HG02852 (cell line): ENCODE data around the gene PPP3R1.

Experiments
- ATAC-seq: cut with Tn5 transposase; IDR thresholded peaks from one replicate; pipeline ENCODE4 v1.9.1; 2021; ENCODE audit warnings: mild to moderate bottlenecking, moderate library complexity; ENCODE audit not compliant: unreplicated experiment

PPP3R1 gene

GRCh38 chr2:68157002-68157401 lies 95.3 kb downstream of the PPP3R1 start:
- ATAC-seq, result peak; percentile 30

DNA sequence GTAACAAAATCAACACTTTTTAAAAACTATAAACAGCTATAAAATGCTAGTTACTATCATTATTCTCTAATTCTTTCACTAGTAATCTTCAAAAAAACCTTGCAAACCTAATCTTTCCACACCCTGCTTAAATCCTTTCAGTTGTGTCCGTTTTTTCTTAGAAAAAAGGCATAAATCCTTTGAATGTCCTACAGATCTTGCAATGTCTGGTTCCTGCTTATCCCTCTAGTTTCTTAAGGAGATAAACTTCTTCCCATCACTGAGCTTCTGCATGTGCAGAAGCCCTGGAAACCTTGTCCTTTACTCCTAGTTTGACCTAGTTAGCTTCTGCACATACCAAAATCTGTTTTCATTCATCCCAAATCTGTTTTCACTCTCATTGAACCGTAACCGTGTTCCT lies 95.9 kb downstream of the PPP3R1 start:
- no peak for ATAC-seq

- no peak for ATAC-seq
Measured at GRCh38 chr2:68155618-68156017, 96.7 kb downstream of the PPP3R1 start.

DNA sequence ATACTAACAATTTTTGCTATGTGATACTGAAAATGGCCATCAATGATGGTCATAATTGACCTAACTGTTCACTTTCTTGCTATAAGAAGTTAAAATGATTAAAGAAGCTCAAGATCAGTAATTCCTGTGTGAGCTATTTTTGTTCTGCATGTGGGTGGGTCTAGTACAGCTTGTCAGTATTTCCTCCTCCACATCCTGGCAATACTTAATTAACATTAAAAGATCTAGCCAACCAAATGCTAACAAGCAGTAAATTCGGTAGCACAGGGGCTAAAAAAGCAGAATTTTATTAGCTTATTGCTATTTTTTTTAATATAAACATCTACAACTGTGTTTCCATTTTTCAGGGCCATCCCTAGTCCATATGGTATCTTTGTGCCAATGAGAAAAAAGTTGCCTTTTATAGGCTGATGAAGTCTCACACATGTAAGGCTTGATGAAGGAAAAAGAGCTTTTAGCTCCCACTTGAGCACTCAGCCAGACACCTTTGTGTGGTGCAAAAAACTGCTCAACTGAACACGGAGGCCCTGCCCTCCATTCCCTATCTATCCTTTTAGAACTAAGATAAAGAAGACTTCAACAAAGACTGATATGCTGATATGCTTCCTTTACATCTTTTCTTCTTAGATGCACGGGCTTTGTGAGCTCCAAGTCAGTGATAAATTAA lies 99.5 kb downstream of the PPP3R1 start:
- no peak for ATAC-seq

DNA sequence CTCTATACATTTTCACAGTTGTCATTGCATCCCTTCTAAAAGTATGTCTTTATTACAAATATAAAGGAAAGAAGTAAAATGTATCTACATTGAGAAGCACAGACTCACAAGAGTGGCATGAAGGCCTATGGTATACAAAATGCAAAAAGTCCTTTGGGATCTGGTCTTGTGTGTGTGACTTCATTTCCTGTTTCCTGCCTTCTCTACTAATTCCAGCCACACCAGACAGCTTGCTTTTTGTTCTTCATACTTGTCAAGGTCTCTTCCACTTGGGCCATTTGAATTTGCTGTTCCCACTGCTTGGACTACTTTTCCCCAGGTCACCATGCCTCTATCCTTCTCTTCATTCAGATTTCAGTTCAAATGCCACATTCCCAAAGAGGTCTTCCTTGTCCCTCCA lies 101.3 kb downstream of the PPP3R1 start:
- no peak for ATAC-seq

GRCh38 chr2:68141875-68142274 lies 110.5 kb downstream of the PPP3R1 start:
- no peak for ATAC-seq

GRCh38 chr2:68135448-68136320 lies 116.6 kb downstream of the PPP3R1 start:
- no peak for ATAC-seq

DNA sequence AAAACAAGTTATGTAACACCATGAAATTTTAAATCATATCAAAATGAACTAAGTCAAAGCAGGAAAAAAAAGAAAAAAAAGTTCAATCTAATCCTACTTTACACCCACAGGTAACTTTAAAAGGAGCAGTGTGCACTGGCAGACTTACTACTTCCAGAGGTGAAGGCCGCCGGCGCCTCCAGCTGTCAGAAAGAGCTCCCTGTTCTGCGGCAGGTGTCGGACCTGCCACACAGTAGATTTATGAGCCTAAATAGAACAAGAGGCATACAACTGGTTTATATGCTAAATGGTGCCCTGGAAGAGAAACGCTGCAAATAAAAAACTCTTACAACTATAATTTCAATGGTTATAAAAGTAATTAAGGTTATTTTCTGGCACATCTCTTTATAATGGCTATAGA lies 117.8 kb downstream of the PPP3R1 start:
- ATAC-seq, result no peak

DNA sequence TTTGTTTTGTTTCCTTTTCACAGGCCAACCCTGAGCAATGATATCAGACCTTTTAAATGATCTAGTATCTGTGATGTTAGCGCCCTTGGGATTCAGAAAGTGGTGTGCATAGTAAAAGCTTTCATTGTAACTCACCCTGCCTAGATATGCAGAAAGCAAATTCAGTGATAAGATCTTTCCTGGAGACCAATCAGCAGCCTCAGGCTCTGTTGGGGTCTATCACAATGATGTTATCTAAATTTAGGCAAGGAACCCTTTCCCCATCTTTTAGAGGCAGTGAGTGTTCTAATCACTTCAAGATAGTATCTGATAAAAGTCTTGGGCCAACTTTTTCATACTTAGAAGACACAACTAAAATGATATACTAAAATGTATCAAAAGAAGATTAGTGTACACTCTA lies 118.2 kb downstream of the PPP3R1 start:
- ATAC-seq, result no peak
